ENCODE measurements around the gene ASCL4.
A peak's percentile ranks its signal among the peaks of the same experiment; 100 is the strongest.

- no peak for TF ChIP-seq CEBPB (tag; IDR thresholded peaks at IDR 0.05)
- TF ChIP-seq NFYB (IDR thresholded peaks at IDR 0.05; ENCODE audit: extremely low read depth, insufficient read length), result no peak
- no peak for TF ChIP-seq STAG1 (CRISPR knock-in tag; IDR thresholded peaks at IDR 0.05; ENCODE audit: borderline replicate concordance)
- TF ChIP-seq CTCF (IDR thresholded peaks at IDR 0.05 in 2 of 3, conservative IDR thresholded peaks at IDR 0.05 in 1 of 3; ENCODE audit: insufficient read depth in 2 of 3, low read depth in 1 of 3, low read length in 3 of 3), result no peak
- TF ChIP-seq HDAC8 (tag; IDR thresholded peaks at IDR 0.05), result no peak
- no peak for TF ChIP-seq MAX (CRISPR knock-in tag; IDR thresholded peaks at IDR 0.05)
- no peak for TF ChIP-seq EZH2 (IDR thresholded peaks at IDR 0.05; ENCODE audit: borderline replicate concordance, low read depth, low read length)
- peak; percentile 45; the same call in 1 of the 2 replicates for TF ChIP-seq KLF16 (IDR thresholded peaks at IDR 0.05)
- no peak for TF ChIP-seq ELK1 (CRISPR knock-in tag; IDR thresholded peaks at IDR 0.05)
- no peak for TF ChIP-seq YY1 (IDR thresholded peaks at IDR 0.05; ENCODE audit: borderline replicate concordance in 1 of 3, control insufficient read depth in 1 of 3, extremely low read depth in 1 of 3, insufficient read depth in 3 of 3, insufficient read length in 1 of 3, insufficient replicate concordance in 2 of 3, low read depth in 1 of 3, low read length in 2 of 3)
- no peak for TF ChIP-seq PTRF (tag; IDR thresholded peaks at IDR 0.05)
- TF ChIP-seq USF2 (CRISPR knock-in tag; IDR thresholded peaks at IDR 0.05), result no peak
Measured at GRCh38 chr12:107759410-107759809, 15.1 kb upstream of the ASCL4 start.

Data from K562 (cell line).